PFSK-1 (cell line): ENCODE measurements around the gene KDM4B.

Experiments
- FOXP2 ChIP-seq: optimal IDR thresholded peaks from 2 replicates; pipeline ENCODE3; 2011; ENCODE audit warnings: borderline replicate concordance, control low read depth, inconsistent platforms; ENCODE audit not compliant: insufficient read depth; ENCODE audit errors: extremely low read length, extremely low read depth
- POLR2AphosphoS5 ChIP-seq: IDR thresholded peaks from 2 replicates; pipeline ENCODE4 v1.6.1; 2012; ENCODE audit warnings: low read depth, mild to moderate bottlenecking, control low read depth, low read length, moderate library complexity
- REST ChIP-seq, 2 experiments: IDR thresholded peaks; 2 replicates each; pipeline versions ENCODE4 v1.6.1 to v1.8.0; 2011 to 2012; ENCODE audit warnings: low read depth in 2 of 2, low read length in 2 of 2, control low read depth in 1 of 2, inconsistent platforms in 1 of 2, mild to moderate bottlenecking in 1 of 2, moderate library complexity in 1 of 2; ENCODE audit not compliant: insufficient read depth in 1 of 2
- SIN3A ChIP-seq: IDR thresholded peaks from 2 replicates; pipeline ENCODE4 v1.6.1; 2012; ENCODE audit warnings: mild to moderate bottlenecking, low read length, moderate library complexity, borderline replicate concordance; ENCODE audit not compliant: insufficient read depth
- TAF1 ChIP-seq: IDR thresholded peaks from 2 replicates; pipeline ENCODE4 v1.6.1; 2012; ENCODE audit warnings: low read length, control low read depth, borderline replicate concordance; ENCODE audit not compliant: insufficient read depth

The KDM4B gene

GRCh38 chr19:5125797-5126497 lies 157.0 kb downstream of the KDM4B start:
- TF ChIP-seq TAF1 (no peak), FOXP2 (no peak), SIN3A (no peak), REST (IDR thresholded peaks at IDR 0.05; ENCODE audit: insufficient read depth in 1 of 2, low read depth in 2 of 2, low read length in 2 of 2) (no peak), POLR2AphosphoS5 (no peak)

- no peak for TF ChIP-seq SIN3A
- TF ChIP-seq REST (IDR thresholded peaks at IDR 0.05; ENCODE audit: insufficient read depth in 1 of 2, low read depth in 2 of 2, low read length in 2 of 2), result no peak
- TF ChIP-seq TAF1, result no peak
- TF ChIP-seq FOXP2, result no peak
- TF ChIP-seq POLR2AphosphoS5, result no peak
Measured at GRCh38 chr19:5126498-5127223, 157.7 kb downstream of the KDM4B start.

GRCh38 chr19:5127717-5128116 lies 158.8 kb downstream of the KDM4B start:
- no peak for TF ChIP-seq SIN3A
- no peak for TF ChIP-seq REST (IDR thresholded peaks at IDR 0.05; ENCODE audit: insufficient read depth in 1 of 2, low read depth in 2 of 2, low read length in 2 of 2)
- TF ChIP-seq TAF1, result no peak
- TF ChIP-seq FOXP2, result no peak
- no peak for TF ChIP-seq POLR2AphosphoS5

- TF ChIP-seq POLR2AphosphoS5 (no peak), SIN3A (no peak), REST (IDR thresholded peaks at IDR 0.05; ENCODE audit: insufficient read depth in 1 of 2, low read depth in 2 of 2, low read length in 2 of 2) (no peak), FOXP2 (no peak), TAF1 (no peak)
Measured at GRCh38 chr19:5128251-5128935, 159.5 kb downstream of the KDM4B start.
